ENCODE measurements around the gene UBA1.
A peak's percentile ranks its signal among the peaks of the same experiment; 100 is the strongest.
"Not testable (repeated sequence)": the region's sequence is repeated elsewhere in the genome, so short reads cannot be mapped to it uniquely, and the experiment has no call there.

The UBA1 gene

GRCh38 chrX:47229427-47229826 is 35.8 kb downstream of the UBA1 start:
- no peak for DNase-seq (ENCODE audit: low read depth)

GRCh38 chrX:47230136-47230868 is 36.7 kb downstream of the UBA1 start:
- no peak for DNase-seq (ENCODE audit: low read depth)

GRCh38 chrX:47231167-47231566 is 37.5 kb downstream of the UBA1 start:
- DNase-seq (ENCODE audit: low read depth): no peak

GRCh38 chrX:47232197-47232802 is 38.7 kb downstream of the UBA1 start:
- DNase-seq (ENCODE audit: low read depth): no peak

GRCh38 chrX:47232803-47233332 is 39.2 kb downstream of the UBA1 start, which contains the start of gene USP11:
Gene USP11, plus strand, starts transcription at chrX:47233009. Its CDS starts 35 bp downstream, at chrX:47233044.
- peak; percentile 26 for DNase-seq (ENCODE audit: low read depth)

- peak; percentile 87 for DNase-seq (ENCODE audit: low read depth)
These were observed 39.9 kb downstream of the UBA1 start for GRCh38 chrX:47233333-47234113.

- DNase-seq (ENCODE audit: low read depth): no peak
These were observed 41.0 kb downstream of the UBA1 start for GRCh38 chrX:47234583-47234982.

- no peak for DNase-seq (ENCODE audit: low read depth)
These were observed 42.1 kb downstream of the UBA1 start for GRCh38 chrX:47235691-47236103.

GRCh38 chrX:47239199-47239598 is 45.6 kb downstream of the UBA1 start:
- DNase-seq (ENCODE audit: low read depth): no peak

GRCh38 chrX:47239898-47240545 is 46.4 kb downstream of the UBA1 start:
- DNase-seq (ENCODE audit: low read depth): no peak

- no peak for DNase-seq (ENCODE audit: low read depth)
These were observed 47.0 kb downstream of the UBA1 start for GRCh38 chrX:47240619-47241018.

GRCh38 chrX:47241201-47242011 is 47.8 kb downstream of the UBA1 start:
- no peak for DNase-seq (ENCODE audit: low read depth)

- no peak for DNase-seq (ENCODE audit: low read depth)
These were observed 48.7 kb downstream of the UBA1 start for GRCh38 chrX:47242321-47242720.

GRCh38 chrX:47243351-47243750 is 49.7 kb downstream of the UBA1 start:
- DNase-seq (ENCODE audit: low read depth): no peak

GRCh38 chrX:47244676-47245075 is 51.0 kb downstream of the UBA1 start:
- no peak for DNase-seq (ENCODE audit: low read depth)

GRCh38 chrX:47245156-47245555 is 51.5 kb downstream of the UBA1 start:
- DNase-seq (ENCODE audit: low read depth): no peak

GRCh38 chrX:47247206-47247998 is 53.8 kb downstream of the UBA1 start:
- no peak for DNase-seq (ENCODE audit: low read depth)

- no peak for DNase-seq (ENCODE audit: low read depth)
These were observed 54.3 kb downstream of the UBA1 start for GRCh38 chrX:47247999-47248320.

- no peak for DNase-seq (ENCODE audit: low read depth)
These were observed 54.9 kb downstream of the UBA1 start for GRCh38 chrX:47248576-47248975.

GRCh38 chrX:47250017-47250347 is 56.4 kb downstream of the UBA1 start:
- no peak for DNase-seq (ENCODE audit: low read depth)

- DNase-seq (ENCODE audit: low read depth): not testable (repeated sequence)
These were observed 64.0 kb downstream of the UBA1 start for GRCh38 chrX:47257620-47258019.

All from activated T-cell treated with anti-CD3 and anti-CD28 coated beads for 24 hours (primary cell).